PC-9 (cell line): ENCODE data around the gene TMEM238L. TPM values are rescaled to one million over a fixed set of nuclear protein-coding genes. Genes with fewer than 3 reads are reported as not detected.

ENCODE experiments used
- BruUV-seq: library from RNA; stranded (reverse); fragments of 400-500 nt; replicated peaks from 2 replicates; lab custom pipeline; 2021; lab: Mats Ljungman, UMichigan
- CTCF ChIA-PET: fragments of 300-600 bp; sonication (Branson Sonifier 250); formaldehyde crosslinking; loops from one replicate; lab custom pipeline; 2022; ENCODE audit warnings: antibody characterized with exemption; lab: Charles Lee
- POLR2A ChIA-PET: fragments of 300-600 bp; sonication (Branson Sonifier 250); formaldehyde crosslinking; loops from one replicate; lab custom pipeline; 2022; ENCODE audit warnings: antibody characterized with exemption; ENCODE audit not compliant: unreplicated experiment; lab: Charles Lee
- DNase-seq, 2 experiments: peaks; one replicate each; pipeline versions ENCODE4 v3.0.0 to v3.0.0-alpha.2; 2015 to 2022; ENCODE audit warnings: mixed read lengths in 1 of 2
- H2AFZ ChIP-seq: fragments of 200-600 bp; sonication (generic); 2 replicates; pipeline ENCODE4 v1.8.1; 2017; ENCODE audit warnings: antibody characterized with exemption
- H3F3A ChIP-seq: fragments of 200-600 bp; sonication (generic); 2 replicates; pipeline ENCODE4 v1.8.1; 2017; ENCODE audit warnings: antibody characterized with exemption, mild to moderate bottlenecking, low read depth; ENCODE audit not compliant: insufficient read depth
- H3K27ac ChIP-seq: fragments of 200-600 bp; sonication (generic); 2 replicates; pipeline ENCODE4 v1.6.1; 2016; ENCODE audit warnings: mixed run types
- H3K27me3 ChIP-seq: fragments of 200-600 bp; sonication (generic); 2 replicates; pipeline ENCODE4 v1.6.1; 2016; ENCODE audit warnings: low read depth, mixed run types; ENCODE audit not compliant: insufficient read depth
- H3K36me3 ChIP-seq: fragments of 200-600 bp; sonication (generic); 2 replicates; pipeline ENCODE4 v1.6.1; 2016; ENCODE audit warnings: low read depth, mixed run types
- H3K4me1 ChIP-seq: fragments of 200-600 bp; sonication (generic); replicated peaks from 2 replicates; pipeline ENCODE4 v1.6.1; 2016; ENCODE audit warnings: mixed run types; ENCODE audit not compliant: insufficient read depth
- H3K4me2 ChIP-seq: fragments of 200-600 bp; sonication (generic); 2 replicates; pipeline ENCODE4 v1.6.1; 2017; ENCODE audit warnings: mixed run types
- H3K4me3 ChIP-seq: fragments of 200-600 bp; sonication (generic); 2 replicates; pipeline ENCODE4 v1.6.1; 2016; ENCODE audit warnings: mixed run types
- H3K79me2 ChIP-seq: fragments of 200-600 bp; sonication (generic); 2 replicates; pipeline ENCODE4 v1.6.1; 2017; ENCODE audit warnings: low read depth, mixed run types
- H3K9me2 ChIP-seq: fragments of 200-600 bp; sonication (generic); 2 replicates; pipeline ENCODE4 v1.8.1; 2017; ENCODE audit warnings: mild to moderate bottlenecking; ENCODE audit not compliant: insufficient read depth
- H3K9me3 ChIP-seq: fragments of 200-600 bp; sonication (generic); 2 replicates; pipeline ENCODE4 v1.8.1; 2016; ENCODE audit warnings: low read depth; ENCODE audit not compliant: insufficient read depth
- H4K20me1 ChIP-seq: fragments of 200-600 bp; sonication (generic); 2 replicates; pipeline ENCODE4 v1.8.1; 2017; ENCODE audit not compliant: insufficient read depth
- EZH2 ChIP-seq: fragments of 200-600 bp; sonication (generic); IDR thresholded peaks from 2 replicates; pipeline ENCODE4 v1.8.0; 2017; ENCODE audit warnings: antibody characterized with exemption, low read depth
- intact Hi-C: fragments of 100-400 bp; cut with micrococcal nuclease; formaldehyde crosslinking; loops from one replicate; pipeline ENCODE4 v1.10.0; 2022; ENCODE audit not compliant: unreplicated experiment
- total RNA-seq: library from RNA; stranded (reverse); gene quantifications from 2 replicates; pipeline ENCODE4 v1.2.3, GENCODE V29; 2021
- TF ChIP-seq, protein P1 (sequence below): fragments of 200-600 bp; sonication (generic); conservative IDR thresholded peaks from 2 replicates; pipeline ENCODE4 v1.6.1; 2017; ENCODE audit warnings: mixed run types, antibody characterized with exemption, mild to moderate bottlenecking, moderate library complexity

TMEM238L gene
- total RNA-seq, 1 experiment from 2014 or later: not detected

DNA sequence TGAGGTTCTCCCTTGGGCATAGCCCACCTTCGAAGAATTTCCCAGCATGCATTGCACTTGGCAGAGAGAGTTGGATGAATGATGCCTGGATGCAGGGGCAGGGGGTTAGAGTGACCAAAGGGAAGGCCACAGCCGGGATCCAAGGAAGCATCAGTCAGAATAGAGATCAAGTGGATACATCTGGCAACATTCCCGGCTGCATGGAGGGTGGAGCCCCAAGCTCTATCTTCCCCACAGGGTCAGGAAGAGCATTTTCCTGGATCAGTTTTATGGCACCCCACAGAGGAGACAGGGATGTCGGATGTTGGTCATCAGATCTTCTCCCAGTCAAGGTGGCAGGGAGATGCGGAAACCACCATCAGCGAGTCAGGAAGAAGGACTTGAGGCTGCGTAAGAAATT is 21.0 kb upstream of the TMEM238L start:
- TF ChIP-seq EZH2: no peak
- TF ChIP-seq, protein P1, sequence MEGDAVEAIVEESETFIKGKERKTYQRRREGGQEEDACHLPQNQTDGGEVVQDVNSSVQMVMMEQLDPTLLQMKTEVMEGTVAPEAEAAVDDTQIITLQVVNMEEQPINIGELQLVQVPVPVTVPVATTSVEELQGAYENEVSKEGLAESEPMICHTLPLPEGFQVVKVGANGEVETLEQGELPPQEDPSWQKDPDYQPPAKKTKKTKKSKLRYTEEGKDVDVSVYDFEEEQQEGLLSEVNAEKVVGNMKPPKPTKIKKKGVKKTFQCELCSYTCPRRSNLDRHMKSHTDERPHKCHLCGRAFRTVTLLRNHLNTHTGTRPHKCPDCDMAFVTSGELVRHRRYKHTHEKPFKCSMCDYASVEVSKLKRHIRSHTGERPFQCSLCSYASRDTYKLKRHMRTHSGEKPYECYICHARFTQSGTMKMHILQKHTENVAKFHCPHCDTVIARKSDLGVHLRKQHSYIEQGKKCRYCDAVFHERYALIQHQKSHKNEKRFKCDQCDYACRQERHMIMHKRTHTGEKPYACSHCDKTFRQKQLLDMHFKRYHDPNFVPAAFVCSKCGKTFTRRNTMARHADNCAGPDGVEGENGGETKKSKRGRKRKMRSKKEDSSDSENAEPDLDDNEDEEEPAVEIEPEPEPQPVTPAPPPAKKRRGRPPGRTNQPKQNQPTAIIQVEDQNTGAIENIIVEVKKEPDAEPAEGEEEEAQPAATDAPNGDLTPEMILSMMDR: no peak
- H2AFZ ChIP-seq: no peak overlapping the region

DNA sequence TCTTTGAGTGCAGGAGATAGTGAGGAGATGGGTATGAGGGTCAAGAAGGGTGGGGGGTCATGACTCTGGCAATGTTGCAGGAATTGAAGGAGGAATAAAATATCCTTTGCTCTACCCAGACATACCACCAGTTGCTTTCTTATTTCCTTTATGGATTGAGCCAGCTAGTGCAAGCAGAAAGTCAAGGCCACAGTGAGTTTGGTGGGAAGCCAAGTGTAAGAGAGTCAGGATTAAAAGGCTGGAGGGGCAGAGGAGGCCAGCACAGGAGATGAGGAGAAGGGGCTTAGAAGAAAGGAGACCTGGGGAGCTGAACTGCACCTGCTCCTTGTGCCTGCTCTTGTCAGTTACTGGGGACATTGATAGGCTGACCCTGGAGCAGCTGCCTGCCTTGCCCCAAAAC is 17.9 kb upstream of the TMEM238L start:
- Histone ChIP-seq H3K4me1 (no peaks in the 10 kb centered on the region), H3K27ac (no peak overlapping the region), H3K79me2 (no peaks in the 10 kb centered on the region), H3K4me2 (no peak overlapping the region), H3K9me2 (no peaks in the 10 kb centered on the region), H3K27me3 (peaks cover 29% of the 10 kb centered on the region), H3F3A (no peaks in the 10 kb centered on the region), H3K4me3 (no peak overlapping the region), H3K9me3 (no peaks in the 10 kb centered on the region), H4K20me1 (no peaks in the 10 kb centered on the region), H3K36me3 (no peaks in the 10 kb centered on the region), H2AFZ (no peak overlapping the region)
- TF ChIP-seq, protein P1: no peak
- no peak for TF ChIP-seq EZH2
- ChIA-PET CTCF (no interaction called here), POLR2A (no interaction called here)
- no peak for DNase-seq
- intact Hi-C loops: no loop called here
- BruUV-seq: no TSS peak

More for the DNA sequence above, 21.0 kb upstream of the TMEM238L start:
- POLR2A ChIA-PET: no interaction called here
- H3K9me2 ChIP-seq: no peaks in the 10 kb centered on the region
- H3F3A ChIP-seq: no peaks in the 10 kb centered on the region
- H3K9me3 ChIP-seq: no peaks in the 10 kb centered on the region
- intact Hi-C loops: no loop called here
- no peaks in the 10 kb centered on the region for H4K20me1 ChIP-seq
- no peak for DNase-seq
- no peaks in the 10 kb centered on the region for H3K79me2 ChIP-seq
- no peak overlapping the region for H3K4me3 ChIP-seq
- H3K36me3 ChIP-seq: no peaks in the 10 kb centered on the region
- H3K27ac ChIP-seq: no peak overlapping the region
- no peaks in the 10 kb centered on the region for H3K4me1 ChIP-seq
- no peak overlapping the region for H3K4me2 ChIP-seq
- CTCF ChIA-PET: interaction anchor here (0.5 kb wide), 1 partner anchor 1156 kb away, joined by 3 read pairs; no protein-coding TSS in a partner anchor
- peaks cover 38% of the 10 kb centered on the region for H3K27me3 ChIP-seq
- no TSS peak for BruUV-seq

GRCh38 chr17:10821054-10821453 is 17.2 kb upstream of the TMEM238L start:
- BruUV-seq: no TSS peak

More at GRCh38 chr17:10821054-10821453, 17.2 kb upstream of the TMEM238L start:
- no peak overlapping the region for H2AFZ ChIP-seq
- no peaks in the 10 kb centered on the region for H3K4me1 ChIP-seq
- H3K9me2 ChIP-seq: no peaks in the 10 kb centered on the region
- H3K4me3 ChIP-seq: no peak overlapping the region
- no peaks in the 10 kb centered on the region for H4K20me1 ChIP-seq
- no peak overlapping the region for H3K4me2 ChIP-seq
- POLR2A ChIA-PET: no interaction called here
- CTCF ChIA-PET: no interaction called here
- no peaks in the 10 kb centered on the region for H3K9me3 ChIP-seq
- TF ChIP-seq EZH2: no peak
- TF ChIP-seq, protein P1: no peak
- DNase-seq: no peak
- H3F3A ChIP-seq: no peaks in the 10 kb centered on the region
- intact Hi-C loops: no loop called here
- H3K36me3 ChIP-seq: no peaks in the 10 kb centered on the region
- no peak overlapping the region for H3K27ac ChIP-seq
- peaks cover 25% of the 10 kb centered on the region for H3K27me3 ChIP-seq
- H3K79me2 ChIP-seq: no peaks in the 10 kb centered on the region
